Gastrocnemius medialis (tissue), 4 donors: ENCODE measurements around the gene LDLRAD1. TPM values are rescaled to one million over a fixed set of nuclear protein-coding genes. Genes with fewer than 3 reads are reported as not detected.

Source experiments
- ATAC-seq, 2 donors: fragments of 150-250 bp; one replicate each; pipeline ENCODE4 v1.9.1; 2016
- DNase-seq, 2 donors: peaks; one replicate each; pipeline ENCODE4 v3.0.0-alpha.2; 2019
- H3K27ac ChIP-seq, 4 donors: fragments of 200-600 bp; sonication (generic); 1 replicate in 1 of 4; 2 replicates in 3 of 4; pipeline ENCODE4 v1.5.1; 2016 to 2018; ENCODE audit warnings: mild to moderate bottlenecking in 2 of 4, moderate library complexity in 1 of 4
- H3K27me3 ChIP-seq, 3 donors: fragments of 200-600 bp; sonication (generic) in 2 of 3; 1 replicate in 1 of 3; 2 replicates in 2 of 3; pipeline versions ENCODE4 v1.5.1 to v1.6.0; 2016 to 2019; ENCODE audit warnings: mild to moderate bottlenecking in 1 of 3, moderate library complexity in 1 of 3
- H3K36me3 ChIP-seq, 2 donors: fragments of 200-600 bp; sonication (generic) in 1 of 2; one replicate each; pipeline ENCODE4 v1.5.1; 2017 to 2018
- H3K4me1 ChIP-seq, 2 donors: fragments of 200-600 bp; sonication (generic) in 1 of 2; one replicate each; pipeline ENCODE4 v1.5.1; 2016 to 2017; ENCODE audit warnings: mild to moderate bottlenecking in 2 of 2
- H3K4me3 ChIP-seq, 4 donors: fragments of 200-600 bp; sonication (generic) in 3 of 4; 1 replicate in 1 of 4; 2 replicates in 3 of 4; pipeline ENCODE4 v1.5.1; 2016 to 2019; ENCODE audit warnings: mild to moderate bottlenecking in 2 of 4
- H3K9me3 ChIP-seq, 3 donors: fragments of 200-600 bp; sonication (generic) in 2 of 3; 1 replicate in 1 of 3; 2 replicates in 2 of 3; pipeline ENCODE4 v1.5.1; 2016 to 2019
- POLR2A ChIP-seq, 2 donors: fragments of 450-650 bp; IDR thresholded peaks; one replicate each; pipeline ENCODE4 v1.6.1; 2017; ENCODE audit warnings: antibody characterized with exemption in 2 of 2, mild to moderate bottlenecking in 2 of 2, moderate library complexity in 2 of 2
- in situ Hi-C, 4 donors: fragments of 200-750 bp; cut with MboI; loops; one replicate each; pipeline versions ENCODE4 v1.15.0 to v1.8.0; 2017; ENCODE audit warnings: low sequenced_read_pairs in 4 of 4
- intact Hi-C: fragments of 100-400 bp; cut with DNase I; formaldehyde crosslinking; loops from one replicate; pipeline ENCODE4 v1.15.1; 2023; ENCODE audit warnings: low total_unique reads
- total RNA-seq, 4 donors: library from RNA; depleted of rRNA; stranded (reverse); fragments of >200 nt; gene quantifications; one replicate each; pipeline versions ENCODE4 v1.1.0 to v1.2.3, GENCODE V29; 2016
- TF ChIP-seq, protein P1 (sequence below), 5 experiments: fragments of 450-650 bp in 3 of 5; fragments of 200-600 bp in 2 of 5; sonication (generic) in 2 of 5; IDR thresholded peaks in 4 of 5; conservative IDR thresholded peaks in 1 of 5; 1 replicate in 4 of 5; 2 replicates in 1 of 5; pipeline ENCODE4 v1.5.1; 2016 to 2019; ENCODE audit warnings: antibody characterized with exemption in 5 of 5, mild to moderate bottlenecking in 3 of 5, moderate library complexity in 3 of 5

Gene LDLRAD1
- total RNA-seq, 4 donors from 2014 or later, result not detected

DNA sequence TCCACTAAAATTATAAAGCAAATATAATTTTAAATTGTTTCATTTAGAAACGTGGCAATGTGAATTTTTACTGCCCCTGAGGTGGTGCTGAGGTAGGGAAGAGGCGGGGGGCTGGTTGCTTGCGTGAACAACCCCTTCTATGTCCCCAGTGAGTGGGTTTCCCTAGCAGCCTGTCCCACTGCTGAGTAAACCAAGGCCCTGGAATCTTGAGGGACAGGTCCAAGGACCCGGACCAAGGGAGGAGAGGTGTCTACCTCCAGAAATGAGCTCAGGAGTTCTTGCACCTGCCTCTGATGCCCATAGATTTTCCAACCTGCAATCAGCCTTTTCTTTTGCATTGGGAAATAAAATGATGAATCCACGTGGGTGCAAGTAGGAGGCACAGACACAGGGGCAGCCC is 649 bp upstream of the LDLRAD1 start:
- no peak overlapping the region for H3K27ac ChIP-seq
- H3K27me3 ChIP-seq, result peaks cover 0 to under 1% (median 0%) of the 10 kb centered on the region in 3 donors
- ATAC-seq (no peak), DNase-seq (no peak)
- in situ Hi-C loops, result no loop called here
- H3K4me1 ChIP-seq, result no peaks in the 10 kb centered on the region
- no peak for TF ChIP-seq POLR2A (IDR thresholded peaks at IDR 0.05)
- TF ChIP-seq, protein P1, sequence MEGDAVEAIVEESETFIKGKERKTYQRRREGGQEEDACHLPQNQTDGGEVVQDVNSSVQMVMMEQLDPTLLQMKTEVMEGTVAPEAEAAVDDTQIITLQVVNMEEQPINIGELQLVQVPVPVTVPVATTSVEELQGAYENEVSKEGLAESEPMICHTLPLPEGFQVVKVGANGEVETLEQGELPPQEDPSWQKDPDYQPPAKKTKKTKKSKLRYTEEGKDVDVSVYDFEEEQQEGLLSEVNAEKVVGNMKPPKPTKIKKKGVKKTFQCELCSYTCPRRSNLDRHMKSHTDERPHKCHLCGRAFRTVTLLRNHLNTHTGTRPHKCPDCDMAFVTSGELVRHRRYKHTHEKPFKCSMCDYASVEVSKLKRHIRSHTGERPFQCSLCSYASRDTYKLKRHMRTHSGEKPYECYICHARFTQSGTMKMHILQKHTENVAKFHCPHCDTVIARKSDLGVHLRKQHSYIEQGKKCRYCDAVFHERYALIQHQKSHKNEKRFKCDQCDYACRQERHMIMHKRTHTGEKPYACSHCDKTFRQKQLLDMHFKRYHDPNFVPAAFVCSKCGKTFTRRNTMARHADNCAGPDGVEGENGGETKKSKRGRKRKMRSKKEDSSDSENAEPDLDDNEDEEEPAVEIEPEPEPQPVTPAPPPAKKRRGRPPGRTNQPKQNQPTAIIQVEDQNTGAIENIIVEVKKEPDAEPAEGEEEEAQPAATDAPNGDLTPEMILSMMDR (IDR thresholded peaks at IDR 0.05 in 4 of 5, conservative IDR thresholded peaks at IDR 0.05 in 1 of 5), result no peak
- H3K4me3 ChIP-seq, result no peak overlapping the region
- no peaks in the 10 kb centered on the region for H3K9me3 ChIP-seq
- no peaks in the 10 kb centered on the region for H3K36me3 ChIP-seq
- intact Hi-C loops, result no loop called here

DNA sequence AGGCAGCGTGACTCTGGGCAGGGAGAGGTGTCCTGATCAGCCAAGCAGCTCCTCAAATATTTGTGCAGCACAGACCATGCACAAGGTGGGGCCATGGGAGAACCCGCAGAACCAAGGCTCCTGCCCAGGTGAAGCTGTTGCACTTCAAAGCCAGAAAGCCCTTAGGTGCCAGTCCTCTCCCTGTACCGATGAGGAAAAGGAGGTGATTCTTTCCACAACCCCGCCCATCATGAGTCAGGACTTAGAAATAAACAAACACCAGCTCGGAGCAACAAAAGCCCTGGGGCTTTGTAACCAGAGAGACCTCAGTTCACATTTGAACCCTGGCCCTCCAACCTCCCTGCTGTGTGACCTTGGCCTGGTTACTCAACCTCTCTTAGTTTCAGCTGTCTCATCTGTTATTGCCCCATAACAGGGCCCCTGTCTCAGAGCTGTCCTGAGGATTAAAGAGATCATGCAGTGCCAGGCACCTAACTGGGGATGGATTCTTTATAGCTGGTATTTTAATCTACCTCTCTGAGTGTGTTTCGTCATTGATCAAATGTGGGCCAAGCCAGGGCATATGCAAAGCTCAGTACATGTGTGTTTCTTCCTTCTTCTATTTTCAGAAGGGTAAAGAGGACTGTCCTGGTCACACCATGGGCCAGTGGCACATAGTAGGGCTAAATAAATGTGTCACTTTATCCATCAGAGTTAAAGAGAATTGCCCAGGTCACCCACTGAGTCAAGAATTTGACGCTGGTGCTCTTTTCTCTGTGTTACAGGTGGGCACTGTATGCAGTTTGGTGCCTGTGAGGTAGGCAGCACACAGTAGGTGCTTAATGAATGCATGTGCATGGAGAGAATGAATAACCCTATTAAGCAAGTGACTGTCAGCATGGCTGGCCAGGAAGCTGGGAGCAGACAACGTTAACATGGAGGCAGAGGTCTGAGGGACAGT is 1.4 kb downstream of the LDLRAD1 start:
- no peak for TF ChIP-seq POLR2A (IDR thresholded peaks at IDR 0.05)
- TF ChIP-seq, protein P1 (IDR thresholded peaks at IDR 0.05 in 4 of 5, conservative IDR thresholded peaks at IDR 0.05 in 1 of 5), result no peak
- Histone ChIP-seq H3K27me3 (peaks cover 0 to 3% (median 0%) of the 10 kb centered on the region in 3 donors), H3K9me3 (no peaks in the 10 kb centered on the region), H3K27ac (no peak overlapping the region), H3K36me3 (no peaks in the 10 kb centered on the region), H3K4me1 (no peaks in the 10 kb centered on the region), H3K4me3 (no peak overlapping the region)
- intact Hi-C loops (no loop called here), in situ Hi-C loops (no loop called here)
- no peak for ATAC-seq
- no peak for DNase-seq

DNA sequence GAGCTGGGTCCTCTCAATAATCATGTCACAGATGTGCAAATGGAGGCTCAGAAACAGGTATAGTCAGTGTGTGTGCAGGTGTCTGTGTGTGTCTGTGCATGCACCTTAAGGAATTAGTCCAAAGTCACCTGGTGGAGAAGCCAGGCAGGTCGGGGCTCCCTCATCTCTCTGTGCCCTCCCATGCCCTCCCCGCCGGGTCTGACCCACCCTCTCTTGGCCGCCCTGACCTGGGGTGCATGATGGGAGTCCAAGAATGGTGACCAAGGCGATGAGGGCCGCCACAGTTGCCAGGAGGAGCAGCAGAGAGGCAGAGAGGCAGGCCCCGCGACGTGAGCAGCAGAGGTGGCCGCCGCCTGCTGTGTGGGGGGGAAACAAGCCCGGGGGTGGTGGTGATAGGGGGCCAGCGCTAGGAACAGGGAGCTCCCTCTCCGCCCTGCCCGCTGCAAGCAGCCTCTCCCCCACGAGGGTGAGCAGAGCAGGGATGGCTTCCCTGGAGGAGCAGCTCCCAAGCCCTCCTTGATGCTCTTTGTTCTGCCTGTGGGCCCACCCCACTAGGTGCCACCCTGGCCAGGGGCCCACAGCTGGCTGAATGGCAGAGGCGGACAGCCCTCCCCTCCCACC is 3.9 kb downstream of the LDLRAD1 start:
- DNase-seq (no peak), ATAC-seq (no peak)
- Histone ChIP-seq H3K4me1 (no peaks in the 10 kb centered on the region), H3K27ac (no peak overlapping the region), H3K9me3 (no peaks in the 10 kb centered on the region), H3K36me3 (no peaks in the 10 kb centered on the region), H3K4me3 (no peak overlapping the region), H3K27me3 (peaks cover 0 to 3% (median 0%) of the 10 kb centered on the region in 3 donors)
- intact Hi-C loops, result no loop called here
- in situ Hi-C loops, result no loop called here
- TF ChIP-seq, protein P1 (IDR thresholded peaks at IDR 0.05 in 4 of 5, conservative IDR thresholded peaks at IDR 0.05 in 1 of 5), result no peak
- no peak for TF ChIP-seq POLR2A (IDR thresholded peaks at IDR 0.05)

DNA sequence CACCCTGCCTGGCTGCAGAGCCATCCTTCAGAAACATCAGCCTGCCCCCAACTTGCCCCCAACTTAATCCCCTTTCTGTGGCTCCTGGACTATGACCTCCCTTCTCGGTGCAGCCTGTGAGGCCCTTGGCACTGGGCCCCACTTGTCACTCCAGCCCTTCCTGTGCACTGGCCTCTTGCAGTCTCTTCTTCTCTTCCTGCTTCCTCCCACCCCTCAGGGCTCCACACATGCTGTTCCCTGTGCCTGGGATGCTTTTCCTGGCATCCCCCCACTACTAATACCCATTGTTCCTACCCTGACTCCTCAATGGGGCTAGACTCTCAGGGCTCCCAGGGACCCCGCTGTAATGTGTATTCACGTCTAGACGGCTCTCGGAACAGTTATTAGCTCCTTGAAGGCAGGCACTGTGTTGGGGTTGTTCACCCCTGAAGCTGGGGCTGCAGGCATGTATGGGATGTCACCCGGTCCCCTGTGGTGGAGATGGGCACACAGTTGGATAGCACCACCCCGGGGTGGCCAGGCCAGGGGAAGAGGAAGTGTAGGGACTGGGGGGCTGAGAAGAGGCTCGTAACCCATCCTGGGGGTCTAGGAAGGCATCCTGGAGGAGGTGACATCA is 4.5 kb downstream of the LDLRAD1 start:
- H3K36me3 ChIP-seq, result no peaks in the 10 kb centered on the region
- intact Hi-C loops (no loop called here), in situ Hi-C loops (no loop called here)
- DNase-seq (no peak), ATAC-seq (no peak)
- no peak overlapping the region for H3K4me3 ChIP-seq
- H3K4me1 ChIP-seq, result no peaks in the 10 kb centered on the region
- no peaks in the 10 kb centered on the region for H3K9me3 ChIP-seq
- no peak overlapping the region for H3K27ac ChIP-seq
- H3K27me3 ChIP-seq, result peaks cover 0 to 3% (median 0%) of the 10 kb centered on the region in 3 donors
- TF ChIP-seq POLR2A (IDR thresholded peaks at IDR 0.05), result no peak
- TF ChIP-seq, protein P1 (IDR thresholded peaks at IDR 0.05 in 4 of 5, conservative IDR thresholded peaks at IDR 0.05 in 1 of 5), result no peak
